HG02938 (cell line): Measurements from ENCODE around the gene INIP.
"Not testable (repeated sequence)": the region's sequence is repeated elsewhere in the genome, so short reads cannot be mapped to it uniquely, and the experiment has no call there.

Experiments used
- ATAC-seq: cut with Tn5 transposase; IDR thresholded peaks from one replicate; pipeline ENCODE4 v1.9.1; 2021; ENCODE audit warnings: mild to moderate bottlenecking, moderate library complexity; ENCODE audit not compliant: unreplicated experiment

INIP gene

GRCh38 chr9:112677040-112677439, 40.9 kb downstream of the INIP start:
- no peak for ATAC-seq

- not testable (repeated sequence) for ATAC-seq
Observed at GRCh38 chr9:112673221-112673620, 44.7 kb downstream of the INIP start.

DNA sequence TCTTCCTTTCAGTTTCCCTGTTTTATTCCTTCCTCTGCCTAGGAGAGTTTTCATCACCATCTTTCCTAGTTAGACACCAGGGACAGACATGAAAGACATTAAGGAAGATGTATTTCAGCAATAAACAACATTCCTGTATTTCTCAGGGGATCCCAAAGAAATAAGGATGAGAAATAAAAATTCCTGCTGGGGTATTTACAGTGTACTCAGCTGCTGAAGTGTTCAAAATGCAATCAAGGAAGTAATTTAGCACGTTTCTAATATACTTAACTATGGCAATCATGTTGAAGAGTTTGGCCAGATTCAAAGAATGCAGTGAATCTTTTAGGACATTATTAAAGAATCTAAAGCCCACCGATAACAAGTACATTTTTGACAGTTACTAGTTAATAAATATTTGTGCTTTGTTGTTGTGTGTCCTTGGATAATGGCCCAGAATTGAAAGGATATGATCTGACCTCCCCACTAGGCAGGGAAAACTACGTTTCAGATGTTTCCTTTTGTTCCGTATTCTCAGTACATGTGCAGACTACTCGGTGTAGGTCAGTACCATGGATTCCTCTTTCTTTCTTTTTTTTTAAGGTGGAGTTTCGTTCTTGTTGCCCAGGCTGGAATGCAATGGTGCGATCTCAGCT, 46.8 kb downstream of the INIP start:
- no peak for ATAC-seq

GRCh38 chr9:112669326-112669725, 48.6 kb downstream of the INIP start:
- no peak for ATAC-seq

GRCh38 chr9:112665347-112665746, 52.6 kb downstream of the INIP start:
- ATAC-seq, result no peak

GRCh38 chr9:112664531-112664930, 53.4 kb downstream of the INIP start:
- no peak for ATAC-seq

DNA sequence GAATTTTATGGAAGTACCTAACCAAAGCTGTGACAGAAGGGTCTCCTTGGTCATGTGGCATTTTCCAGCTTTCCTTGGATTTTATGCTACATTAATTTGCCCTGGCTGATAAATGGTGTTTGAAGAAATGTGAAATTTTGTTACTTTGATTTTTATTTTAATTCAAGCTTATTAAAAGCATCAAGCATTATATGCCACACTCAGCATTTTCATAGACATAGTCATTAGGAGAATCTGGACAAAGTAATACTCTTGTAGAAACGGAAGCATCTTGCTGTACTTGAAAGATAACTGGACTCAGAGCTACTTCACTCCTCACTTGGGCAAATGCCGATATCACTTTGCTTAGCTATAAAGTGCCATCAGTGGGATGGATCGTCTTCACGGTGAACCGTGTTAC, 54.2 kb downstream of the INIP start:
- no peak for ATAC-seq

GRCh38 chr9:112659906-112660305, 58.0 kb downstream of the INIP start:
- no peak for ATAC-seq

DNA sequence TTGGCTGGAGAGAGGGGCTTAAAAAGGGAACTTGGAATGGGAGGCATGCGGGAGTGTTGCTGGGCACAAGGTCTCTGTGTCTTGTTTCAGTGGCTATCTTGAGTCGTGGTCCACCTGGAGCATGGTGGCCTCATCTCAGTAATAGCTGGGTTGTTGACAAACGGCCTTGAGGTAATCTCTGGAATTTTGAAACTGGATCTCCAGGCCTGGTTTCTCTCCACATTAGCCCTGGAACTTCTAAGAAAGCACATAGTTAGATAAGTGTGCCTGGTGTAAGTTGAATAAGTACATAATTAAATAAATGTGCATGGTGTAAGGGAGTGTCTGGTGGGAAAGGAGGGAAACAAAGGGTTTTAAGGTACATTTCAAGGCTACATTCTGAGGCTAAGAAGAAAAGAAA, 62.2 kb downstream of the INIP start:
- no peak for ATAC-seq

DNA sequence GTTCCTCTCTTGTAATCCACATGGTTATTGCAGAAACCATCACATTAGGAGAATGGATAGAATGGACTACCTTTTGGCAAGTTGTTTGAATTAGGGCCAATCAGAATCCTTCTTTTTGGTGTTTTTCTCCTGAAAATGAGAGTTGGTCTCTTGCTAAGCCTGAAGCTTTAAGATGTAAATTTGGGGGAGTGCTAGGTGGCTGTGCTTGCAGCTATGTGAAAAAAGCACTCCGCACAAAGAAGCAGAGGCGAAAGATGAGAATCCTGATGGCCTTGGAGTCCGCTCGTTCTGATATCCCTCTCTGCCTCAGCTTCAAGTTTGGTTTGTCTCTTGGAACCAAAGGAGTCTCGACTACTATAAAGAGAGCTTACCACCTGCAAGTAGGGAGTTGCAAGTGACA, 63.6 kb downstream of the INIP start:
- no peak for ATAC-seq

GRCh38 chr9:112648624-112649023, 69.3 kb downstream of the INIP start:
- no peak for ATAC-seq

DNA sequence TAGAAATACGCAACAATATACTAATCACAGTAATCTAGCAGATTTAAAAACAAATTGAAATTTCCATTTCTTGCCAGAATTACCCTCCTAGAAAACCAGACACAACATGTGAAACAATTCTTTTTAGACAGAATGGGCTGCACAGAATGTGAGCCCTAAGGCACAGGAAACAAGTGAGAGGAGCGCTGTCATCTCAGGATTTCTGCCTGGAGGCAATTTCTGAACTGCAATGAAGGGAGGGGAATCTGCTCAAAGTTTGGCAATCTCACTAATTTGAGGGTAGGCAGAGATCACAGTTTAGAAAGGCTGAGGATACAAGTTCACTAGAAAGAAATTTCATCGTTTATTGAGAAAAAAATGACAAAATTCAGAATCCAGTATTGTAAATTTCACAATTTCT, 70.3 kb downstream of the INIP start:
- no peak for ATAC-seq

GRCh38 chr9:112642126-112642525, 75.8 kb downstream of the INIP start:
- no peak for ATAC-seq

- no peak for ATAC-seq
Observed at GRCh38 chr9:112640311-112640710, 77.6 kb downstream of the INIP start.
